Lung (tissue), 12 donors: Measurements from ENCODE around the gene FZR1. TPM values are rescaled to one million over a fixed set of nuclear protein-coding genes. Genes with fewer than 3 reads are reported as not detected.
"Not testable (repeated sequence)": the region's sequence is repeated elsewhere in the genome, so short reads cannot be mapped to it uniquely, and the experiment has no call there.

Source experiments
- ATAC-seq: fragments of 200-7000 bp; cut with Tn5 transposase; one replicate; pipeline ENCODE4 v1.9.1; 2020; ENCODE audit warnings: moderate number of reproducible peaks; ENCODE audit not compliant: insufficient read depth, low FRiP score
- DNase-seq, 3 donors: peaks; one replicate each; pipeline ENCODE4 v3.0.0-alpha.2; 2013 to 2017
- H3K27ac ChIP-seq, 2 donors: one replicate each; pipeline ENCODE4 v1.5.1; 2013; ENCODE audit warnings: mild to moderate bottlenecking in 2 of 2, moderate library complexity in 2 of 2, control low read depth in 1 of 2, inconsistent platforms in 1 of 2, low read depth in 1 of 2, low read length in 1 of 2
- H3K27me3 ChIP-seq, 3 donors: one replicate each; pipeline ENCODE4 v1.5.1; 2013; ENCODE audit warnings: low read length in 2 of 3; ENCODE audit not compliant: control insufficient read depth in 3 of 3, insufficient read depth in 3 of 3
- H3K36me3 ChIP-seq, 4 donors: one replicate each; pipeline ENCODE4 v1.5.1; 2013; ENCODE audit warnings: low read length in 4 of 4, mild to moderate bottlenecking in 1 of 4, moderate library complexity in 1 of 4; ENCODE audit not compliant: control insufficient read depth in 4 of 4, insufficient read depth in 4 of 4
- H3K4me1 ChIP-seq, 5 donors: one replicate each; pipeline ENCODE4 v1.5.1; 2013; ENCODE audit warnings: low read length in 5 of 5, mild to moderate bottlenecking in 2 of 5, moderate library complexity in 1 of 5; ENCODE audit not compliant: control insufficient read depth in 5 of 5, insufficient read depth in 5 of 5
- H3K4me3 ChIP-seq: one replicate; pipeline ENCODE4 v1.5.1; 2013; ENCODE audit warnings: mild to moderate bottlenecking, control low read depth, moderate library complexity
- H3K9ac ChIP-seq, 2 donors: one replicate each; pipeline ENCODE4 v1.5.1; 2013; ENCODE audit warnings: low read length in 2 of 2, control low read depth in 1 of 2; ENCODE audit not compliant: insufficient read depth in 1 of 2
- H3K9me3 ChIP-seq, 4 donors: one replicate each; pipeline ENCODE4 v1.5.1; 2013; ENCODE audit warnings: low read length in 3 of 4, mild to moderate bottlenecking in 1 of 4, moderate library complexity in 1 of 4; ENCODE audit not compliant: control insufficient read depth in 4 of 4, insufficient read depth in 3 of 4
- WGBS, 2 donors: extraction: QIAGEN DNeasy Blood & Tissue Kit; methylation state at CpG; one replicate each; pipeline ENCODE4 v1.1.7; 2013; 5-methylcytosine and 5-hydroxymethylcytosine counted together
- polyA plus RNA-seq, 2 donors: library from polyadenylated mRNA; stranded (reverse); fragments of 200-250 nt; gene quantifications; one replicate each; pipeline ENCODE4 v1.2.1, GENCODE V29; 2013
- total RNA-seq, 2 donors: library from RNA; depleted of rRNA in 1 of 2; stranded (reverse); fragments of >200 nt in 1 of 2; gene quantifications; one replicate each; pipeline ENCODE4 v1.2.1, GENCODE V29; 2014 to 2021
- TF ChIP-seq, protein P1 (sequence below): IDR thresholded peaks from 2 replicates; pipeline ENCODE4 v1.5.1; 2012; ENCODE audit warnings: mild to moderate bottlenecking; ENCODE audit errors: control extremely low read depth, extremely low read depth
- donor health status: control.
- donor health status: control.
- donor health status: Bipolar disorder and iron deficiency.
- donor health status: healthy.
- donor health status: DM: yes; HTN: yes; CAD: no.

The FZR1 gene
- total and polyA plus RNA-seq, 4 donors = 20.0 to 45.8 (median 28.3) TPM

DNA sequence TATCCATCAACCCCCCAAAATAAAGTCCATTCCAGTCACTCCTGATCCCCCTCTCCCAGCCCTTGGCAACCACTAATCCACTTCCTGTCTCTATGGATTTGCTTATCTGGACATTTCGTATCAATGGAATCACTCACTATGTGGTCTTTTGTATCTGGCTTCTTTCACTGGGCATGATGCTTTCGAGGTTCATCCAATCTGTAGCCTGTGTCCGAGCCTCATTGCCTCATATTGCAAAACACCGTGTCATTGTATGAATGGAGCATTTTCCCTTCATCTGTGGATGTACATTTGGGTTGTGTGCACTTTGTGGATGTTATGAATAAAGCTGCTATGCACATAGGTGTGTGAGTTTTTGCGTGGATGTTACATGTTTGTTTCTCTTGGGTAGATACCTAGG lies 1.4 kb upstream of the FZR1 start:
- H3K9ac ChIP-seq = no peak overlapping the region
- H3K27me3 ChIP-seq = no peaks in the 10 kb centered on the region
- TF ChIP-seq, protein P1, sequence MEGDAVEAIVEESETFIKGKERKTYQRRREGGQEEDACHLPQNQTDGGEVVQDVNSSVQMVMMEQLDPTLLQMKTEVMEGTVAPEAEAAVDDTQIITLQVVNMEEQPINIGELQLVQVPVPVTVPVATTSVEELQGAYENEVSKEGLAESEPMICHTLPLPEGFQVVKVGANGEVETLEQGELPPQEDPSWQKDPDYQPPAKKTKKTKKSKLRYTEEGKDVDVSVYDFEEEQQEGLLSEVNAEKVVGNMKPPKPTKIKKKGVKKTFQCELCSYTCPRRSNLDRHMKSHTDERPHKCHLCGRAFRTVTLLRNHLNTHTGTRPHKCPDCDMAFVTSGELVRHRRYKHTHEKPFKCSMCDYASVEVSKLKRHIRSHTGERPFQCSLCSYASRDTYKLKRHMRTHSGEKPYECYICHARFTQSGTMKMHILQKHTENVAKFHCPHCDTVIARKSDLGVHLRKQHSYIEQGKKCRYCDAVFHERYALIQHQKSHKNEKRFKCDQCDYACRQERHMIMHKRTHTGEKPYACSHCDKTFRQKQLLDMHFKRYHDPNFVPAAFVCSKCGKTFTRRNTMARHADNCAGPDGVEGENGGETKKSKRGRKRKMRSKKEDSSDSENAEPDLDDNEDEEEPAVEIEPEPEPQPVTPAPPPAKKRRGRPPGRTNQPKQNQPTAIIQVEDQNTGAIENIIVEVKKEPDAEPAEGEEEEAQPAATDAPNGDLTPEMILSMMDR = no peak
- ATAC-seq (no peak), DNase-seq (peak in 1 of 3 donors; percentile 25)
- H3K4me1 ChIP-seq = peaks cover 1 to 26% (median 7%) of the 10 kb centered on the region in 5 donors
- peaks cover 0 to 8% (median 5%) of the 10 kb centered on the region in 4 donors for H3K36me3 ChIP-seq
- peak overlapping the region in 1 of 2 donors; percentile 16 for H3K27ac ChIP-seq
- H3K4me3 ChIP-seq = no peak overlapping the region
- 72 to 81% methylated on average over 5 of the region's 5 CpGs for WGBS, 2 donors
- H3K9me3 ChIP-seq = no peaks in the 10 kb centered on the region

DNA sequence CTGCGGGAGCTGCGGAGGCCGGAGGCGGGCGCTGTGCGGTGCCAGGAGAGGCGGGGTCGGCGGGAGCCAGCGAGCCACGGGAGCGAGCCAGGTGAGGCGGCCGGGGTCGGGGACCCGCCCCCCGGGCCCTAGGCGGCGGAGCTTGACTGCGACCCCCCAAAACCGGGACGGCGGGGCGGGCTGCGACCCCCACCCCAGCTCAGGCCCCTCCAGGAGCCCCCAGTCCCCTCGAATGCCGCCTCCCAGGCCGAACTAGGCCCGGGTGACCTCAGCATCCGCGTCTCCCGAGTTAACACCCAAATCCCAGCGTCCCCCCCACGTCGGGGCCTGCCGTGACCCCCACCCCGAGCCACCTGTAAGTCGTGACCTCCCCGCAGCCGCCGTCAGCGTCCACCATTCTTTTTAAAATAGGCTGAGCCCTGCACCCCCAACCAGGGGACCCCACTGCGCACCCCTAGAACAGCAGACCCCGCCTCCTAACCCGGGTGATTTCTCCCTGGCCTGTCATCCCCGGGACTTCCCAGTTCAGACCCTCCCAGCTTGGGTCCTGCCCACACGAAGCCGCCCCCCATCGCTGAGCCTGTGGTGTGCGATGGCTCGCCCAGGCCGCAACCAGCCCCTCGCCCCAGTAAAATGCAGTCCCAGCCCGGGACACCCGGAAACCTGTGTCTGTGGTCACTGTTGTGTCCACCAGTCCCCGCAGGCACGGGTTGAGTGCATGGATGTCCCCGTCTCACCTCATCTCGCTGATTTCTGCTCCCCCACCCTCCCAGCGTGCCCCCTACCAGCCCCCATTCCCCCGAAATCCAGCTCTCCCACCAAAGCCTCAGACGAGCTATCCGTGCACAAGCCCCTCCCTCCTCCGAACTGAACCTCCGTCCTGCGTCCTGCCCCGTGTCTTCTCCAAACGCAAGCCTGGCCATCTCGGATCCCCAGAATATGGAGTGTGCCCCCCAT lies 551 bp downstream of the FZR1 start:
- ATAC-seq = no peak

DNA sequence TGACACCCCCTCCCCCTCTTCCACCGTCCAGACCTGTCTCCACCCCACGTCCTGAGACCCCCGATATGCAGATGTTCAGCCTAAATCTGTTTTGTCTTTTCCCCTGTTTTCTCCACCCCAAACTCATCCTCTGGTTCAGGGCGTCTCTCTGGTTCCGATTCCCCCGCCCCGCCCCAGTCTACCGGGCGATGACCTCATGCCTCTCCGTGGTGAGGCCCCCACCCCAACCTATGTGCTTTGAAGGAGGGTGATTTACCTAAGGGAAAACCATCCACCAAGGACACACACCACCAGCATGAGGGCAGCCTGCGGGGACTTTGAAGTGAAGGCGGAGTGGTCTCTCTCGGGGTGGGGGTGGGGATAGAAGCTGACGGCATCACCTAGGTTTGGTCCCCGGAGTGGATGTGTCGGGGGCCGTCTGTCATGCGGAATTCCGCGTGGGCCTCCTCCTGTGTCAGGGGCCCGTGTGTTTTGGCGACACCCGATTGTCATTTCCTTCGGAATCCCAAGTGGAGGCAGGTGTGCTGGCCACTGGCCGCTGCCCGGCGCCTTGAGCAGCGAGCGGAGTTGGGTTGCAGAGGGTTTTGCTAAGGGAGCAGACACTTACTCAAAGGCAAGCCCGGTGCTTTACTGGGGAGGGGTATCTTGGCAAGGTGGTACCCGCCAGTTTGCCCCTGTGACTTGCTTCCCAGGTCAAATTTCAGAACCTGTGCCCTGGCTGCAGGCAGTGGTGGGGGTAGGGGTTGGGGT lies 1.4 kb downstream of the FZR1 start:
- Histone ChIP-seq H3K9me3 (no peaks in the 10 kb centered on the region), H3K36me3 (peaks cover 0 to 15% (median 9%) of the 10 kb centered on the region in 4 donors), H3K9ac (peak overlapping the region; percentile 17 to 63), H3K27me3 (no peaks in the 10 kb centered on the region), H3K4me3 (peak overlapping the region; percentile 83), H3K4me1 (peaks cover 0 to 18% (median 5%) of the 10 kb centered on the region in 5 donors), H3K27ac (peak overlapping the region in 1 of 2 donors; percentile 15)
- TF ChIP-seq, protein P1 = no peak
- ATAC-seq (no peak), DNase-seq (peak; percentile 21 to 22 (median 22))
- WGBS, 2 donors = 38 to 55% methylated on average over 31 of the region's 31 CpGs

More for the DNA sequence above, 551 bp downstream of the FZR1 start:
- Histone ChIP-seq H3K4me1 (peaks cover 0 to 18% (median 5%) of the 10 kb centered on the region in 5 donors), H3K4me3 (peak overlapping the region; percentile 83), H3K27me3 (no peaks in the 10 kb centered on the region), H3K9ac (peak overlapping the region; percentile 42 to 63), H3K9me3 (no peaks in the 10 kb centered on the region), H3K36me3 (peaks cover 0 to 15% (median 9%) of the 10 kb centered on the region in 4 donors), H3K27ac (peak overlapping the region; percentile 73 to 80)
- peak; percentile 32 to 40 (median 37) for DNase-seq
- TF ChIP-seq, protein P1 = no peak
- 1% methylated on average over 51 to 69 of the region's 69 CpGs for WGBS, 2 donors

DNA sequence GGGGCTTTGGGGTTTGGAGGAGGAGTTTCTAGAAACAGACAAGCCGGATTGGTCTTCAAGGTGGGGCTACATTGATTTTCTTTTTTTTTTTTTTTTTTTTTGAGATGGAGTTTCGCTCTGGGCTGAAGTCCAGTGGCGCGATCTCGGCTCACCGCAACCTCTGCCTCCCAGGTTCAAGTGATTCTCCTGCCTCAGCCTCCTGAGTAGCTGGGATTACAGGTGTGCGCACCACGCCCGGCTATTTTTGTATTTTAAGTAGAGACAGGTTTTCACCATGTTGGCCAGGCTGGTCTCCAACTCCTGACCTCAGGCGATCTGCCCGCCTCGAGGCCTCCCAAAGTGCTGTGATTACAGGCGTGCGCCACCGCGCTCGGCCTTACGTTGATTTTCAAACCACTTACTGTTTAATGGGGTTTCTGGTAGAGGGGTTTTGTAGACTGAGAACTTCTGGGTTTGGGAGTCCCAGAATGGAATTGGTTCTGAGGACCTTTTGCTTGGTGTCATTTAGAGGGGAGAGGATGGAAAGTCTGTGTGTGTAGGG lies 2.1 kb downstream of the FZR1 start:
- not testable (repeated sequence) for H3K27ac ChIP-seq, ATAC-seq, DNase-seq, H3K9ac ChIP-seq, H3K4me3 ChIP-seq, H3K9me3 ChIP-seq, H3K27me3 ChIP-seq
- 90 to 94% methylated on average over 17 to 18 of the region's 18 CpGs for WGBS, 2 donors
- Histone ChIP-seq H3K36me3 (peaks cover 0 to 15% (median 9%) of the 10 kb centered on the region in 4 donors), H3K4me1 (peaks cover 0 to 18% (median 5%) of the 10 kb centered on the region in 5 donors)
